Measurements from ENCODE around the gene ME1.
"Not testable (repeated sequence)": the region's sequence is repeated elsewhere in the genome, so short reads cannot be mapped to it uniquely, and the experiment has no call there.

The ME1 gene

GRCh38 chr6:83292900-83293843, 137.7 kb downstream of the ME1 start:
- in situ Hi-C loops (cut with HindIII; ENCODE audit: low sequenced_read_pairs) = no loop called here
- H3K4me3 ChIP-seq (ENCODE audit: low read depth, low read length) = no peak overlapping the region
- no peak for TF ChIP-seq CTCF (IDR thresholded peaks at IDR 0.05; ENCODE audit: low read depth, low read length)
- DNase-seq (ENCODE audit: low read depth, low spot score) = no peak

- DNase-seq (ENCODE audit: low read depth, low spot score); H3K4me3 ChIP-seq (ENCODE audit: low read depth, low read length); in situ Hi-C loops (cut with HindIII; ENCODE audit: low sequenced_read_pairs): not testable (repeated sequence)
Measured at GRCh38 chr6:83287298-83287697, 143.6 kb downstream of the ME1 start.

GRCh38 chr6:83285917-83286316, 144.9 kb downstream of the ME1 start:
- TF ChIP-seq CTCF (IDR thresholded peaks at IDR 0.05; ENCODE audit: low read depth, low read length) = no peak
- H3K4me3 ChIP-seq (ENCODE audit: low read depth, low read length) = no peak overlapping the region
- DNase-seq (ENCODE audit: low read depth, low spot score) = no peak
- in situ Hi-C loops (cut with HindIII; ENCODE audit: low sequenced_read_pairs) = no loop called here

- DNase-seq (ENCODE audit: low read depth, low spot score) = peak; percentile 17
- in situ Hi-C loops (cut with HindIII; ENCODE audit: low sequenced_read_pairs) = no loop called here
- no peak for TF ChIP-seq CTCF (IDR thresholded peaks at IDR 0.05; ENCODE audit: low read depth, low read length)
- H3K4me3 ChIP-seq (ENCODE audit: low read depth, low read length) = no peak overlapping the region
Measured at GRCh38 chr6:83273596-83273995, 157.3 kb downstream of the ME1 start.

- no peak overlapping the region for H3K4me3 ChIP-seq (ENCODE audit: low read depth, low read length)
- DNase-seq (ENCODE audit: low read depth, low spot score) = peak; percentile 82
- in situ Hi-C loops (cut with HindIII; ENCODE audit: low sequenced_read_pairs) = no loop called here
- no peak for TF ChIP-seq CTCF (IDR thresholded peaks at IDR 0.05; ENCODE audit: low read depth, low read length)
Measured at GRCh38 chr6:83270971-83271719, 159.7 kb downstream of the ME1 start.

- in situ Hi-C loops (cut with HindIII; ENCODE audit: low sequenced_read_pairs) = no loop called here
- no peak for TF ChIP-seq CTCF (IDR thresholded peaks at IDR 0.05; ENCODE audit: low read depth, low read length)
- DNase-seq (ENCODE audit: low read depth, low spot score) = peak; percentile 52
Measured at GRCh38 chr6:83265384-83265783, 165.5 kb downstream of the ME1 start.

GRCh38 chr6:83260577-83260976, 170.3 kb downstream of the ME1 start:
- in situ Hi-C loops (cut with HindIII; ENCODE audit: low sequenced_read_pairs) = no loop called here
- DNase-seq (ENCODE audit: low read depth, low spot score) = no peak
- no peak overlapping the region for H3K4me3 ChIP-seq (ENCODE audit: low read depth, low read length)
- TF ChIP-seq CTCF (IDR thresholded peaks at IDR 0.05; ENCODE audit: low read depth, low read length) = no peak

More at GRCh38 chr6:83265384-83265783, 165.5 kb downstream of the ME1 start:
- H3K4me3 ChIP-seq (ENCODE audit: low read depth, low read length) = no peak overlapping the region
